HUES6 (cell line): ENCODE measurements around the gene NPS.

ENCODE experiments used
- H3K27ac ChIP-seq: 2 replicates; pipeline ENCODE4 v1.7.0; 2013; ENCODE audit warnings: low read depth, mild to moderate bottlenecking, low read length, inconsistent platforms
- H3K27me3 ChIP-seq: 2 replicates; pipeline ENCODE4 v1.6.1; 2013; ENCODE audit warnings: low read length; ENCODE audit not compliant: control insufficient read depth, insufficient read depth
- H3K36me3 ChIP-seq: 2 replicates; pipeline ENCODE4 v1.6.1; 2013; ENCODE audit warnings: low read length; ENCODE audit not compliant: control insufficient read depth, insufficient read depth
- H3K4me1 ChIP-seq: 2 replicates; pipeline ENCODE4 v1.6.1; 2013; ENCODE audit warnings: low read length; ENCODE audit not compliant: control insufficient read depth, insufficient read depth
- H3K4me3 ChIP-seq: 2 replicates; pipeline ENCODE4 v1.5.1; 2013; ENCODE audit warnings: low read depth, low read length
- H3K9ac ChIP-seq: one replicate; pipeline ENCODE4 v1.6.1; 2013; ENCODE audit warnings: mild to moderate bottlenecking, low read length
- H3K9me3 ChIP-seq: 2 replicates; pipeline ENCODE4 v1.6.1; 2013; ENCODE audit warnings: low read depth, low read length; ENCODE audit not compliant: control insufficient read depth, insufficient read depth

Gene NPS

DNA sequence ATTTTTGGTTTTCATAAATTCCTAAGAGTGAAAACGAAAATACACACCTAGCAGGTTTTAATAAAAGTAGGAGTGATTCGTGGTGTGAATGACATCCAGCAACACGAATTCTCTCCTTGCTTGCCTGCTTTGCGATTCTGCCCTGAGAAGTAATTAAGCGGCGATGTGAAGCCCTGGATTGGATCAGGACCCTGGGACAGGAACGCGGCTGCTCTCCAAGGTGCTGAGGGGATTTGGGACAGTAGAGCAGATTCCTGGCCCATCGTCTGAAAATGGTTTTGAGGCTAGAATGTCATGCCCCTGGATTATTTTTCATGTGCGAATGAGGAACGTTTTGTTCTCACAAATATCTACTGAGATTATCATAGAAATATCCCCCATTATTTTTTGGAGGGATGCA is 7.8 kb downstream of the NPS start:
- no peak overlapping the region for H3K4me3 ChIP-seq
- H3K27ac ChIP-seq: no peak overlapping the region
- no peaks in the 10 kb centered on the region for H3K4me1 ChIP-seq
- H3K36me3 ChIP-seq: no peaks in the 10 kb centered on the region
- no peaks in the 10 kb centered on the region for H3K9me3 ChIP-seq
- no peak overlapping the region for H3K9ac ChIP-seq
- peaks cover 4% of the 10 kb centered on the region; the same call in 1 of the 2 replicates for H3K27me3 ChIP-seq

DNA sequence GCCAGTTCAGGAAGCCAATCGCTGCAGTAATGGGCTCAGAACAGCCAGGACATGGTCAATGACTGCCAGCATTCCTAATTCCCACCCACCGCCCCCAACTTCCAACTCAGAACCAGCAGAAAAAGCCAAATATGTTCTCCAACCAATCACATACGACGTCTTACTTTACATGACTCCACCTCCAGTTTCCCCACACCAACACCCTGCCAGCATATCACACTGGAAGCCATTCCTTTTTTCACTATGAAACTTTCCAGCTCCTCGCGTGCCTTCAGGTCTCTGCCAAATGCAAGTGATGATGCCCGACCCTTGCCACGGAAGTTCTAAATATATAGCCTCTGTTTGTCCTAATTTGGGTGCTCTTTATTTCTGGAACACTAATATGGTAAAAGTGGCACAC is 12.5 kb downstream of the NPS start:
- Histone ChIP-seq H3K9ac (no peak overlapping the region), H3K36me3 (no peaks in the 10 kb centered on the region), H3K4me3 (no peak overlapping the region), H3K27ac (no peak overlapping the region), H3K4me1 (no peaks in the 10 kb centered on the region), H3K9me3 (no peaks in the 10 kb centered on the region), H3K27me3 (no peaks in the 10 kb centered on the region; the same call in 1 of the 2 replicates)

DNA sequence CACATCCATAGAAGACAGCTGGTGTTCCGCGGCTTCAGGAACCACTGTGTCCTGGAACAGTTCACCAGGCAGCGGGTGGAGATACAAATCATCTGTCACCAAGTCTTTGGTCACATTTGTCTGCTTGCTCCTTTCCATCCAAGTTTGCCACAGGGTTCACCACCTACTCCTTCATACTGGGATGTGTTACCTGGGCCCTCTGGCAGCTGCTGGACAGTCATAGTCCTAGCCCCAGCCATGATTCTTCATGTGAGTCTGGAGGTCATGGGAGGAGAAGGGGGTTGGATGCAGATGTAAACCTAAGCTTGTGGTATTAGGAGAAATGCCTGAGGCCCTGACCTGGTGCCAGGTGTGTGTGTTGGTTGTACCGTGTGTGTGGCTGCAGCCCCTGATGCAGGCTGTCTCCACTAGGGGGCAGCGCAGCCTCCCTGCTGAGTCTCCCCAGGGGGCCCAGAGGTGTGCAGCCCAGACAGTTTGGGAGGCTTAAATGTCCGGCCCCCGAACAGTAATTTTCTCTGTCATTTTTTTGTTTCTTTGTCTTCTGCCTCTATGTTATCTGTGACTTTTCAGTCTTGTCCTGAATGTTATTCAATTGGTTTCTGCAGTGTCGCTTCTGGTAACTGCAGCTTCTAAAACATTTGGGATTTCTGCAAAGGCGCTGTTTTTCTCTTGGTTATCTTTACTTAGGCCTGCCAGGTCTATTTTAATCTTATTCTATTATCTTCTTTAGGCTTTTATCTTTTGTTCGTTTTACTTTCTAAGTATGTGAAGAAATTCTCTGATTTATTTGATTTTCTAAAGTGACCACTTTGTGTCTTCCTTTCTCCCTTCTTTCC is 14.8 kb downstream of the NPS start:
- H3K27ac ChIP-seq: no peak overlapping the region
- no peaks in the 10 kb centered on the region for H3K36me3 ChIP-seq
- H3K9me3 ChIP-seq: no peaks in the 10 kb centered on the region
- H3K9ac ChIP-seq: no peak overlapping the region
- no peak overlapping the region for H3K4me3 ChIP-seq
- H3K27me3 ChIP-seq: peaks cover 5% of the 10 kb centered on the region; the same call in 1 of the 2 replicates
- H3K4me1 ChIP-seq: no peaks in the 10 kb centered on the region

DNA sequence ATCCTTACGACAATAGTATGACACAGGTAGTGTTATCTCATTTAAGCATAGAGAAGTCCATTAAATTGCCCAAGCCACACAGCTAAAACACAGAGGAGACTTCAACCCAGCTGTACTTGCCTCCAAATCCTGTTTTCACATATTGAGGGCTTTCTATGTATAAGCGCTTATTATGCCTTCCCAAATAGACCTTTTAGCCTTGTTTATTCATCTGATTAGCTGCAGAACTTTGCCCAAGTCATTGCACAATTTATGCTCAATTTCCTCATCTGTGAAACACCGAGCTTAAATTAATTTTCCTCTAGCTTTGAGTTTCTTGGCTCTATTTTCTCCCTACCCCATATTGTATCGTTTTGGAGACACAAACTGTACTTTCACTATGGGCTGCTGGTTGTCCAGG is 15.5 kb downstream of the NPS start:
- no peak overlapping the region for H3K9ac ChIP-seq
- no peaks in the 10 kb centered on the region for H3K9me3 ChIP-seq
- peaks cover 6% of the 10 kb centered on the region; the same call in 1 of the 2 replicates for H3K27me3 ChIP-seq
- H3K27ac ChIP-seq: no peak overlapping the region
- H3K4me1 ChIP-seq: no peaks in the 10 kb centered on the region
- H3K36me3 ChIP-seq: no peaks in the 10 kb centered on the region
- H3K4me3 ChIP-seq: no peak overlapping the region

DNA sequence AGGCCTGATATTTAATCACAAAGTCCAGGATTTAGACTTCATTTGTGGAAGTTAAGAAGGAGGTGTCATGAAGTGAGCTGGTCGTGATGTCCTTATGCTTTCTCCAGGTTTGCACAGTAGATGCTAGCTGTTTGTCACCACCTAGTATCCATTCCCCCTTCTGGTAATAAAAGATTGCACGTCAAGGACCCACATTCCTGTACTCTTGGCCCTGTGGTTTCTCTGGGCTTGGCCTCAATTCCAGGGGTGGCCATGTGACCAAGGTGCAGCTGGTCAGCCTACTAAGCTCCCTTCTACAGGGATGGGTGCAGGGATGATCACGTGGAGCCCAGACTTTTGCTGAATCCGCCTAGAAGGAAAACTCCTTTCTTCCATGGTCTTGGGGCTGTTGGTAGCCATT is 16.5 kb downstream of the NPS start:
- no peaks in the 10 kb centered on the region for H3K36me3 ChIP-seq
- no peak overlapping the region for H3K27ac ChIP-seq
- no peak overlapping the region for H3K4me3 ChIP-seq
- peaks cover 11% of the 10 kb centered on the region; the same call in 1 of the 2 replicates for H3K27me3 ChIP-seq
- H3K9ac ChIP-seq: no peak overlapping the region
- H3K9me3 ChIP-seq: no peaks in the 10 kb centered on the region
- no peaks in the 10 kb centered on the region for H3K4me1 ChIP-seq

DNA sequence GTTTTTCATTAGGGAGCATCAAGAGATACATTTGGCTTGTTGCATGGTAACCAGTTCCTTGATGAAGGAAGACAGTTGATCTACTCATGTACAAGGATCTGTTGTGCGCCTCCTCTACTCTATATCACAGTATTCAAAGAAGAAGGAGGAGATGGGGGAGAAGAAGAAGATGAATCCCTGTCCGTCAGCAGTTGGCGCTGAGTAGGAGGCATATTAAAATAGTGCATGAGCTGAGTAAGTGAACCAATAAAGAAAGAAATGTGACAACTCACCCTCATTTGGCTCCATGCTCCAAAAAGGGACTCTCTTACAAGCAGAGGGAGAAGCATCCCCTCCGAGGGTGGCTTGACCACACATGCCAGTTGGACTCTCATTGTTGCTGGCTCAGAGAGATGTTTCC is 20.1 kb downstream of the NPS start:
- Histone ChIP-seq H3K27me3 (peaks cover 11% of the 10 kb centered on the region; the same call in 1 of the 2 replicates), H3K36me3 (no peaks in the 10 kb centered on the region), H3K4me1 (no peaks in the 10 kb centered on the region), H3K9me3 (no peaks in the 10 kb centered on the region), H3K27ac (no peak overlapping the region), H3K4me3 (no peak overlapping the region), H3K9ac (no peak overlapping the region)

DNA sequence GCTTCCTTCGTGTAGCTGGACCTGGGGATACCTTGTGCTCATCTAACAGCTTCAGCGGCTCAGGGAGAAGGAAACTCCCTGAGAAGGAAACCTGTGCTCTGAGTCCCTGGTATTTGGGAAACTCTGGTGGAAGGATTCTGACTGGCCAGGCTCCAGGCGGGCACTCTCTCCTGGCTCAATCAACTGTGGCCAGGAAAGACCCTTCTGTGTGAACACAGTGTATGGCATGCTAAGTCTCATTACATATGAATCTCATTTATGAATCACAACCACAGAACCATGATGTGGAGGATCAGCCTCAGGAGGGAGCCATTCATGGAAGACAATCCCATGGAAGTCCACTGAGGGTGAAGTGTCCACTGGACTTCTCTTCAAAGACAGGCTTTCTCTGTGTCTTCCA is 20.9 kb downstream of the NPS start:
- H3K27me3 ChIP-seq: peaks cover 11% of the 10 kb centered on the region; the same call in 1 of the 2 replicates
- no peaks in the 10 kb centered on the region for H3K36me3 ChIP-seq
- no peaks in the 10 kb centered on the region for H3K9me3 ChIP-seq
- H3K4me1 ChIP-seq: no peaks in the 10 kb centered on the region
- no peak overlapping the region for H3K4me3 ChIP-seq
- no peak overlapping the region for H3K27ac ChIP-seq
- H3K9ac ChIP-seq: no peak overlapping the region

DNA sequence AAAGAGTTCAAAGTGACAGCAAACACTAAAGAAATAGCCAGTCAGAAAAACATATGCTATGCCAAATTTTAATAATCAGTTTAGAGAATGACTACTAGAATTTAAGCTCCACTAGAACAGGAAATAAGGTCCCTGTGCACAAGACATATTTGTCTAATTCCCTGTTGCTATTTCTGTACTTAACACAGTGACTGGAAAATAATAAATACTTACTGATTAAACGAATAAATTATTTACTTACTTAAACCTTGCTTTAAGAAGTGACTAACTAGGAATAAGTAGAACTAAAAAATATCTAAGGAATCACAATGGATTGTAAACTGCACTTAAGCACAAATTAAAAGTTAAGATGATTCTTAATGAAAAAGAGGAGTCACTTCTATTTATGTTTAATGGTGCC is 22.3 kb downstream of the NPS start:
- Histone ChIP-seq H3K9ac (no peak overlapping the region), H3K36me3 (no peaks in the 10 kb centered on the region), H3K27me3 (peaks cover 11% of the 10 kb centered on the region; the same call in 1 of the 2 replicates), H3K4me1 (no peaks in the 10 kb centered on the region), H3K4me3 (no peak overlapping the region), H3K9me3 (no peaks in the 10 kb centered on the region), H3K27ac (no peak overlapping the region)

DNA sequence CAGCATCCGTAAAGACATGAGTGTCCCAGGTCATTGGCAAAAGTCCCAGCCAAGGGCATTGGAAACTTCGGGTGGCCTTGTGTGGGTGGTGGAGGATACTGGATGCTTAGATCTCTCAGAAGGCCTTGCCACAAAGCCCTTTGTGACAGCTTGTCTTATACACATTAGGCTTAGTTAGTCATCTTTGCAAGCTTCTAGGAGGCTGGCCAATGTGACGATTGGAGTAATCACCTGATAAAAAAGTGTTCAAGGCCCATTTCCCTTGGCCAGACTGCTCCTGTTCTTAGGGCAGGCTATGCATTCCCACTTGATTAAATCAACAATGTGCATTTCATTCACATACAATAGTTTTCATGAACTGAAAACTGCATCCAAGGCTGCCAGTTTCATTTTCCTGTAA is 26.9 kb downstream of the NPS start:
- no peaks in the 10 kb centered on the region for H3K4me1 ChIP-seq
- no peaks in the 10 kb centered on the region for H3K9me3 ChIP-seq

DNA sequence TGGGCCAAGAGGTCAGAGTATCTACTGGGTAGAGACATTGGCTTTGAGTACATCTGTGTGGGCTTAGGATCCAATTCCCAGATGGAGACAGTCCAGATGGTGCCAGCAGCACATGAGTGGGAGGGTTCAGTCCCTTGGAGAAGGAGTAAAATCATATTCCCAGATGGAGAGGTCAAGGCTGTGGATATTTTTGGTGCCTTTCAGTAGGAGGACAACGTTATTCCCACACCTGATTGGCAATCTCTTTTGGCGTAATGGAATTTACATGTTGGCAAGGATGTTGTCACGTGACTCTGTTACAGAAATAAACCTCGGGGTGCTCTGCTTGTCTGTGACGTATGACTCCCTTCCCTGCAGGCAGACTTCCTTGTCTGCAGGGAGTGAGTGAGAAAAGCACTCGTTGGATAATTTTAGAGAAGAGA is 27.6 kb downstream of the NPS start:
- Histone ChIP-seq H3K4me1 (no peaks in the 10 kb centered on the region), H3K9me3 (no peaks in the 10 kb centered on the region), H3K4me3 (no peak overlapping the region), H3K27ac (no peak overlapping the region), H3K27me3 (peaks cover 4% of the 10 kb centered on the region; the same call in 1 of the 2 replicates), H3K9ac (no peak overlapping the region), H3K36me3 (no peaks in the 10 kb centered on the region)

More for the DNA sequence above, 26.9 kb downstream of the NPS start:
- Histone ChIP-seq H3K27ac (no peak overlapping the region), H3K36me3 (no peaks in the 10 kb centered on the region), H3K4me3 (no peak overlapping the region), H3K9ac (no peak overlapping the region), H3K27me3 (peaks cover 4% of the 10 kb centered on the region; the same call in 1 of the 2 replicates)

DNA sequence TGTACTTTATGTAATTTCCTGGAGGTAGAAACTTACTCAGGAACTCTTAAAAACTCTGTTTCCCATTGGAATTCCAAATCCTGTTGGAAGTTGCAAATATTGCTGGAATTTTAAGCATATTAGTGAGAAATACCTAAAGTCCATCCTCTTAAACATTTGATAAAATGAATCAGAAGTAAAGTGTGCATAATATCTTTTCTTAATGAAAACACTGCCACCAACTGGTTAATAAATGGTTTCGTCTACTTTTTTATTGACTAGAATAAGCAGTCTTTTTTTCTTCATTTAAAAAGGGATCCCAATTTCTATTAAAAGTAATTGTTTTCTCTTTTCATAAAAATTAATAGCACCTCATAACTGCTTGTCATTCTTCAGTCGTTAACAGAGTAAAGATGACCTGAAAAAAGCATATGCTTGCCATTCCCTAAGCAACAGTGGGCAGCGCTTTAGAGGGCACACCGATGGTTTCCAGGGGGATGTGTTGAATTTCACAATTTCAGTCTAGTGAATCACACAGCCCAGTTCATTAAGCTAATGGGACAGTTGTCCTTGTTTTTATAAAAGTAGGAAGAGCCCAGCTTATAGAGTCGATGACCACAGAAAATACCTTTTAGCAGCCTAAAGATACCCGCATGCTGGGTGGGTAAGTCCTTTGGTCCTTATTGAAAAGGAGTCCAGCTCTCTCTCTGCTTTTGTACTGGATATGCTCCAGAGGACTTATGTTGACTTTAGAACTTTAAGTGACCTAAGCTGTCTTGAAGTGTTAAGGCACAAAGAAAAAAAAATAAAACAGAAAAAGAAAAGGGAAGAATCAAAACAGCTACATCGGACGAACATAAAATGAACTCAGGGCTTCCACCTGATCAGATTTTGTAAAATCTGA is 28.5 kb downstream of the NPS start:
- Histone ChIP-seq H3K36me3 (no peaks in the 10 kb centered on the region), H3K27ac (no peak overlapping the region), H3K4me1 (no peaks in the 10 kb centered on the region), H3K27me3 (peaks cover 4% of the 10 kb centered on the region; the same call in 1 of the 2 replicates), H3K9ac (no peak overlapping the region), H3K4me3 (no peak overlapping the region), H3K9me3 (no peaks in the 10 kb centered on the region)
